OCI-LY7 (cell line): Measurements from ENCODE around the gene ATG9A.

Experiments used
- CTCF ChIP-seq: fragments of 200-600 bp; sonication (generic); conservative IDR thresholded peaks from 2 replicates; pipeline ENCODE4 v1.5.1; 2014; ENCODE audit warnings: mild to moderate bottlenecking, antibody characterized with exemption, low read length, moderate library complexity, mixed read lengths
- EZH2phosphoT487 ChIP-seq: fragments of 200-600 bp; sonication (generic); IDR thresholded peaks from 2 replicates; pipeline ENCODE4 v1.6.1; 2018; ENCODE audit warnings: low read depth, borderline replicate concordance, mild to moderate bottlenecking, mixed run types, antibody characterized with exemption, low read length, moderate library complexity, mixed read lengths

GRCh38 chr2:219252570-219252899, 23.1 kb upstream of the ATG9A start:
- no peak for TF ChIP-seq CTCF
- no peak for TF ChIP-seq EZH2phosphoT487
